Spleen (tissue), 7 donors: ENCODE results near the gene GSKIP.

ENCODE experiments used
- POLR2A ChIP-seq, 3 donors: fragments of 450-650 bp; IDR thresholded peaks; one replicate each; pipeline ENCODE4 v1.5.1; 2017; ENCODE audit warnings: antibody characterized with exemption in 3 of 3, mild to moderate bottlenecking in 1 of 3
- POLR2AphosphoS5 ChIP-seq, 3 donors: sonication (generic); formaldehyde crosslinking; IDR thresholded peaks; one replicate each; pipeline ENCODE4 v1.5.1; 2017; ENCODE audit warnings: antibody characterized with exemption in 3 of 3
- TF ChIP-seq, protein P1 (sequence below), 11 experiments: fragments of 200-600 bp in 7 of 11; fragments of 450-650 bp in 4 of 11; sonication (generic) in 4 of 11; IDR thresholded peaks in 8 of 11; conservative IDR thresholded peaks in 3 of 11; 1 replicate in 7 of 11; 2 replicates in 4 of 11; pipeline versions ENCODE4 v1.4.0 to v1.8.0; 2016 to 2021; ENCODE audit warnings: antibody characterized with exemption in 11 of 11, inconsistent platforms in 4 of 11, mild to moderate bottlenecking in 1 of 11
- donor health status: DM: no; HTN: no; CAD: no; lungs with moderate emphysema.
- donor health status: DM: no; HTN: no; CAD: no.
- donor health status: DM: no; HTN: no; CAD: no.

DNA sequence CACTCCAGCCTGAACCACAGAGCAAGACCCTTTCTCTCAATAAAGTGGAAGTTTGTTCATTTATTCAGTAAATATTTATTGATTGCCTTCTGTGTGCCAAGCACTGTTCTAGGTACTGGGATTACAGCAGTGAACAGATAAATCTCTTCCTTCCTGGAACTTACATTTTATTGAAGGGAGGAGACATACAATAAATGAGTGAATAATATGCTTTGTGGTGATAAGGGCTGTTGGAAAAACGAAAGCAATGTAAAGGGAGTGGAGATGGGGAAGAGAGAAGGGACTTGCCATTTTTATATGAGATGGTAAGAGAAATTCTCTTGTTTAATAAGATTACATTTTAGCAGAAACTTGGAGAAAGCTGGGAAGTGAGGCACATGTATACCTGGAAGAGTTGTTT lies 1.6 kb downstream of the GSKIP start:
- TF ChIP-seq, protein P1, sequence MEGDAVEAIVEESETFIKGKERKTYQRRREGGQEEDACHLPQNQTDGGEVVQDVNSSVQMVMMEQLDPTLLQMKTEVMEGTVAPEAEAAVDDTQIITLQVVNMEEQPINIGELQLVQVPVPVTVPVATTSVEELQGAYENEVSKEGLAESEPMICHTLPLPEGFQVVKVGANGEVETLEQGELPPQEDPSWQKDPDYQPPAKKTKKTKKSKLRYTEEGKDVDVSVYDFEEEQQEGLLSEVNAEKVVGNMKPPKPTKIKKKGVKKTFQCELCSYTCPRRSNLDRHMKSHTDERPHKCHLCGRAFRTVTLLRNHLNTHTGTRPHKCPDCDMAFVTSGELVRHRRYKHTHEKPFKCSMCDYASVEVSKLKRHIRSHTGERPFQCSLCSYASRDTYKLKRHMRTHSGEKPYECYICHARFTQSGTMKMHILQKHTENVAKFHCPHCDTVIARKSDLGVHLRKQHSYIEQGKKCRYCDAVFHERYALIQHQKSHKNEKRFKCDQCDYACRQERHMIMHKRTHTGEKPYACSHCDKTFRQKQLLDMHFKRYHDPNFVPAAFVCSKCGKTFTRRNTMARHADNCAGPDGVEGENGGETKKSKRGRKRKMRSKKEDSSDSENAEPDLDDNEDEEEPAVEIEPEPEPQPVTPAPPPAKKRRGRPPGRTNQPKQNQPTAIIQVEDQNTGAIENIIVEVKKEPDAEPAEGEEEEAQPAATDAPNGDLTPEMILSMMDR (IDR thresholded peaks at IDR 0.05 in 8 of 11, conservative IDR thresholded peaks at IDR 0.05 in 3 of 11), result no peak
- TF ChIP-seq POLR2A (IDR thresholded peaks at IDR 0.05) (no peak), POLR2AphosphoS5 (IDR thresholded peaks at IDR 0.05) (no peak)
